Measurements from ENCODE around the gene MAP6.

The MAP6 gene

DNA sequence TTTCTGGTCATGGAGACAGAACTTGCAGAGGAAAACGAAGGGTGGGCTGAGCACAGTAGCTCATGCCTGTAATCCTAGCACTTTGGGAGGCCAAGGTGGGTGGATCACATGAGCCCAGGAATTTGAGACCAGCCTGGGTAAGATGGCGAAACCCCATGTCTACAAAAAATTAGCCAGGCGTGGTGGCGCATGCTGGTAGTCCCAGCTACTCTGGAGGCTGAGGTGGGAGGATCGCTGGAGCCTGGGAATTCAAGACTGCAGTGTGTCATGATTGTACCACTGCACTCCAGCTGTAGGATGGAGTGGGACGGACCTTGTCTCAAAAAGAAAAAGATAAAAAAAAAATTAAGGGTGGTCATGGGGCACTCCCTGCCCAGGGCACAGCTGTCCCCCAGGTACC, 100.9 kb downstream of the MAP6 start:
- no peak overlapping the region for H3K4me3 ChIP-seq (ENCODE audit: low read depth, low read length)
- no peak for TF ChIP-seq MYC (IDR thresholded peaks at IDR 0.05; ENCODE audit: low read depth, low read length)
- TF ChIP-seq, protein P1, sequence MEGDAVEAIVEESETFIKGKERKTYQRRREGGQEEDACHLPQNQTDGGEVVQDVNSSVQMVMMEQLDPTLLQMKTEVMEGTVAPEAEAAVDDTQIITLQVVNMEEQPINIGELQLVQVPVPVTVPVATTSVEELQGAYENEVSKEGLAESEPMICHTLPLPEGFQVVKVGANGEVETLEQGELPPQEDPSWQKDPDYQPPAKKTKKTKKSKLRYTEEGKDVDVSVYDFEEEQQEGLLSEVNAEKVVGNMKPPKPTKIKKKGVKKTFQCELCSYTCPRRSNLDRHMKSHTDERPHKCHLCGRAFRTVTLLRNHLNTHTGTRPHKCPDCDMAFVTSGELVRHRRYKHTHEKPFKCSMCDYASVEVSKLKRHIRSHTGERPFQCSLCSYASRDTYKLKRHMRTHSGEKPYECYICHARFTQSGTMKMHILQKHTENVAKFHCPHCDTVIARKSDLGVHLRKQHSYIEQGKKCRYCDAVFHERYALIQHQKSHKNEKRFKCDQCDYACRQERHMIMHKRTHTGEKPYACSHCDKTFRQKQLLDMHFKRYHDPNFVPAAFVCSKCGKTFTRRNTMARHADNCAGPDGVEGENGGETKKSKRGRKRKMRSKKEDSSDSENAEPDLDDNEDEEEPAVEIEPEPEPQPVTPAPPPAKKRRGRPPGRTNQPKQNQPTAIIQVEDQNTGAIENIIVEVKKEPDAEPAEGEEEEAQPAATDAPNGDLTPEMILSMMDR (IDR thresholded peaks at IDR 0.05; ENCODE audit: low read depth, low read length), result no peak
- no peak for TF ChIP-seq POLR2A (IDR thresholded peaks at IDR 0.05; ENCODE audit: extremely low read depth, insufficient read length)
- TF ChIP-seq, protein P2, sequence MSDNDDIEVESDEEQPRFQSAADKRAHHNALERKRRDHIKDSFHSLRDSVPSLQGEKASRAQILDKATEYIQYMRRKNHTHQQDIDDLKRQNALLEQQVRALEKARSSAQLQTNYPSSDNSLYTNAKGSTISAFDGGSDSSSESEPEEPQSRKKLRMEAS (IDR thresholded peaks at IDR 0.05; ENCODE audit: low read depth, low read length), result no peak
- no peak for DNase-seq (ENCODE audit: low read depth)

DNA sequence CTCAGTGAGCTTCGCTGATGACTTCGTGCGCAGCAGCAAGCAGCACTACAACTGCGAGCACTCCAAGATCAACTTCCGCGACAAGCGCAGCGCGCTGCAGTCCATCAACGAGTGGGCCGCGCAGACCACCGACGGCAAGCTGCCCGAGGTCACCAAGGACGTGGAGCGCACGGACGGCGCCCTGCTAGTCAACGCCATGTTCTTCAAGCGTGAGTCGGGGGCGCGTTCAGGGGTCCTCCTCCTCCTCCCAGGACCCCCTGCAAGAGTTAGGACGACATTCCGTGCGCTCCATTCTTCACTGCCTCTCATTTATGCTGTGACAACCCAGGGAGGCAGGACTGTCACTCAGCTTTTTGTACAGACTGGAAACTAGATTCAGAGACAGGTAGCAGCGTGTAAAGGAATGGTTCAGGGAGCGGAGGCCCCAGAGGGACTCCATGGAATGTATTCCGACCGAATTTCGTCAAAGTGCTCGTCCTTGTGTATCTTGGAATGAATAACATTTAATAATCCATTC, 102.0 kb downstream of the MAP6 start:
- DNase-seq (ENCODE audit: low read depth), result no peak
- H3K4me3 ChIP-seq (ENCODE audit: low read depth, low read length), result no peak overlapping the region
- TF ChIP-seq, protein P2 (IDR thresholded peaks at IDR 0.05; ENCODE audit: low read depth, low read length), result no peak
- TF ChIP-seq MYC (IDR thresholded peaks at IDR 0.05; ENCODE audit: low read depth, low read length), result no peak
- TF ChIP-seq, protein P1 (IDR thresholded peaks at IDR 0.05; ENCODE audit: low read depth, low read length), result no peak
- no peak for TF ChIP-seq POLR2A (IDR thresholded peaks at IDR 0.05; ENCODE audit: extremely low read depth, insufficient read length)

DNA sequence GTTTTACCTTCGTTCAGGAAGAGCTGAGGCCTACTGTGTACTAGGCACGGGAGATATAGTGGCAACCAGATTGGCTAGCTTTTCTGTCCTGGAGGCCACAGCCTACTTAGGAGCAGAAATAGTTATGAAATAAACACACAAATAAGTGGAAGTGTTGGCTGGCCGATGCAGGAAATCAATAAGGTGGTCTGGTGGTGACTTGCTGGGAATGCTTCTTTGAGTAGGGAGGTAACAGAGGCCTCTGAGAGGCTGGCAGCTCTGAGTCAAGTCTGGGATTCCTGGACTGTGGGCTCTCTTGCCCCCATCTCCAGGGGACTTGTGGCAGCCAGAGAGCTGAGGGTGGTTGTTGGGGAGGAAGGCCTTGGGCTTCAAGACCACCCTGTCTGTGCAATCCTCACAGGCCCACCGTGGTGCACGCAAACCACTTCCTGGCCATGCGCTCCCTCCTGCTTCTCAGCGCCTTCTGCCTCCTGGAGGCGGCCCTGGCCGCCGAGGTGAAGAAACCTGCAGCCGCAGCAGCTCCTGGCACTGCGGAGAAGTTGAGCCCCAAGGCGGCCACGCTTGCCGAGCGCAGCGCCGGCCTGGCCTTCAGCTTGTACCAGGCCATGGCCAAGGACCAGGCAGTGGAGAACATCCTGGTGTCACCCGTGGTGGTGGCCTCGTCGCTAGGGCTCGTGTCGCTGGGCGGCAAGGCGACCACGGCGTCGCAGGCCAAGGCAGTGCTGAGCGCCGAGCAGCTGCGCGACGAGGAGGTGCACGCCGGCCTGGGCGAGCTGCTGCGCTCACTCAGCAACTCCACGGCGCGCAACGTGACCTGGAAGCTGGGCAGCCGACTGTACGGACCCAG, 102.7 kb downstream of the MAP6 start:
- no peak overlapping the region for H3K4me3 ChIP-seq (ENCODE audit: low read depth, low read length)
- TF ChIP-seq MYC (IDR thresholded peaks at IDR 0.05; ENCODE audit: low read depth, low read length), result no peak
- no peak for DNase-seq (ENCODE audit: low read depth)

DNA sequence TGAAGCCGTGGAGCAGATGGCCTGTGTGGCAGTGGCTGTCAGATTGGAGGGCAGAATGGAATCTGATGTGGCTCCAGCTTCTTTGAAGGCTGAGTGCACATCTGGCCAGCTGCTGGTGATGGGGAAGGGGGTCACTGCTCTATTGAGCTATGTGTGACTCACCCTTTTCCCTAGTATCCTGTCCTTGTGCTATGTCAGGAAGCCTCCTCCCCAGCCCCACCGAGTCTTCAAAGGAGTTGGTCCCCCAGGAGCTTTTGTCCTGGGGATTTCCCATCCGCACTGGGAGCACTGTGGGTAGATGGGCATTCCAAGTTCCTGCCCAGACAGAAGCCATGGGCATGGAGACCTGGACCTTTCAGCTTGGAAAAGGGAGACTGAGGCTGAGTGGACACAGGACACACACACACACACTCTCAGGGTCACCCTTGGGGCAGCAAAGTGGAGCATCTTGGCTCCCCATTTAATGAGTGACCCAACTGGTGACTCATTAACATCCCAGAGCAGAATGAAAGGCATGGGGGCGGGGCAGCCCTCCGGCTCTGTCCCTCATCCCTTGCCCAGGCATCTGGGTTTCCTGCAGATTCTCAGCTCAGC, 103.5 kb downstream of the MAP6 start:
- TF ChIP-seq POLR2A (IDR thresholded peaks at IDR 0.05; ENCODE audit: extremely low read depth, insufficient read length) (no peak), MYC (IDR thresholded peaks at IDR 0.05; ENCODE audit: low read depth, low read length) (no peak)
- TF ChIP-seq, protein P1 (IDR thresholded peaks at IDR 0.05; ENCODE audit: low read depth, low read length), result no peak
- TF ChIP-seq, protein P2 (IDR thresholded peaks at IDR 0.05; ENCODE audit: low read depth, low read length), result no peak
- H3K4me3 ChIP-seq (ENCODE audit: low read depth, low read length), result no peak overlapping the region
- DNase-seq (ENCODE audit: low read depth), result no peak

DNA sequence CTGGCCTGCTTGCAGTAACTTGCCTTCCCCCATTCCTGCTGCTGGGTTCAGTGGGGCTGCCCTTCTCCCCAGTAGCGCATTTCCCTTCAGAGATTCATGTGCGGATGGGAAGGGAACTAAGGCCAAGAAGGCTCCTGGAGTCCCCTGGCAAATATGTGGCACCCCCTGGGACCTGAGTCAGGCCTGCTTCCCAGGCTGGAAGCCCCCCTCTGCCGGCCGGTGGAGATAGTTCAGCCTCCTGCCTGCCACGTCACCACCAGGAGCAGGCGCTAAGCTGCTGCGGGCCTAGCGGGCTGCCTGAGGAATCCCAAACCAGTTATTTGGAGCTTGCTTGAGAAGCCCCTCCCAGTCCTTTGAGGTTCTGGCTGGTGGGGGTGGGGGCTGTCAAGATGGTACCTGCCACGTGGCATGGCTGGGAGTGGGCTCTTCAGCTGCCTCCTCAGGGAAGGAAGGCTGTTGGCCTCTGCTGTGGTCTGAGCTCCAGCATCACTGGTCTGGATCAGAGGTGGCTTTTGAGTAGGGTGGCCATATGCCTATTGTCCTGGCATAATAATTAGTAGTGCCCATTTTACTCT, 104.8 kb downstream of the MAP6 start:
- H3K4me3 ChIP-seq (ENCODE audit: low read depth, low read length), result no peak overlapping the region
- TF ChIP-seq MYC (IDR thresholded peaks at IDR 0.05; ENCODE audit: low read depth, low read length), result no peak
- TF ChIP-seq, protein P1 (IDR thresholded peaks at IDR 0.05; ENCODE audit: low read depth, low read length), result no peak
- TF ChIP-seq POLR2A (IDR thresholded peaks at IDR 0.05; ENCODE audit: extremely low read depth, insufficient read length), result no peak
- TF ChIP-seq, protein P2 (IDR thresholded peaks at IDR 0.05; ENCODE audit: low read depth, low read length), result no peak
- no peak for DNase-seq (ENCODE audit: low read depth)

DNA sequence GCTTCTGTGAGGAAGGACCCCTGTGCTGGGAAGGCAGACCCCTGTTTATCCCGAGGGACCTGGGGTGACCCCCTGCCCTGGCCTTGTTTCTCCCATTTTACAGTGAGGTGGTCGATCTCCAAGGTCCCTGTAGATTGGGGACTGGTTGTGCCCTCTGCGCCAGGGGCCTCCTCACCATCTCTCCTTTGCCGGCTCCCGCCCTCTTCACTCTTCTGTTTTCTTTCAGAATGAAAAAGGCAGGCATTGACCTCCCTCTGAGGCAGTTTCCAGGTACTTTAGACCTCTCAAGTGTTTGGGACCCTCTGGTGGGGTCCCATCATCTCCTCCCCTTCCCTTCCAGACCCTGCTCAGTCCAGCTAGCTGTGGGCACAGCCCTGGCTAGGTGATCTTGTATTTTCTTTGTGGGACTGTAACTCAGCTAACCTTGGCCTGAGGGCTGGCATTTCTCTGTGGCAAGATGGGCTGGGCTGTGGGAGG, 105.3 kb downstream of the MAP6 start:
- TF ChIP-seq MYC (IDR thresholded peaks at IDR 0.05; ENCODE audit: low read depth, low read length), result no peak
- TF ChIP-seq, protein P2 (IDR thresholded peaks at IDR 0.05; ENCODE audit: low read depth, low read length), result no peak
- TF ChIP-seq POLR2A (IDR thresholded peaks at IDR 0.05; ENCODE audit: extremely low read depth, insufficient read length), result no peak
- no peak for DNase-seq (ENCODE audit: low read depth)
- H3K4me3 ChIP-seq (ENCODE audit: low read depth, low read length), result peak overlapping the region; percentile 84

Measured in NB4 (cell line).